Activated CD8-positive, alpha-beta memory T cell treated with anti-CD3 and anti-CD28 coated beads for 1 hour (primary cell): ENCODE measurements around the gene CLDN6.

Source experiments
- DNase-seq, 2 donors: peaks; one replicate each; pipeline ENCODE4 v3.0.0-alpha.2; 2020; ENCODE audit warnings: low read depth in 1 of 2; ENCODE audit errors: extremely low read depth in 1 of 2

CLDN6 gene

GRCh38 chr16:2974319-2975056, 43.5 kb downstream of the CLDN6 start:
- DNase-seq, result no peak

- DNase-seq, result no peak
Measured at GRCh38 chr16:2973605-2974318, 44.2 kb downstream of the CLDN6 start.

GRCh38 chr16:2973093-2973492, 44.9 kb downstream of the CLDN6 start:
- DNase-seq, result no peak

GRCh38 chr16:2971985-2972784, 45.8 kb downstream of the CLDN6 start:
- no peak for DNase-seq

- DNase-seq, result no peak
Measured at GRCh38 chr16:2971134-2971984, 46.6 kb downstream of the CLDN6 start.

GRCh38 chr16:2970563-2970962, 47.4 kb downstream of the CLDN6 start:
- no peak for DNase-seq

- peak in 1 of 2 donors; percentile 42 for DNase-seq
Measured at GRCh38 chr16:2969545-2970521, 48.1 kb downstream of the CLDN6 start.

GRCh38 chr16:2968738-2969544, 49.0 kb downstream of the CLDN6 start, which contains the start of gene PAQR4:
PAQR4 (plus strand) TSS chr16:2969348; CDS start chr16:2969675, 327 bp downstream.
- peak in 1 of 2 donors; percentile 65 for DNase-seq

GRCh38 chr16:2968368-2968737, 49.6 kb downstream of the CLDN6 start:
- no peak for DNase-seq

- no peak for DNase-seq
Measured at GRCh38 chr16:2967721-2968161, 50.2 kb downstream of the CLDN6 start.

GRCh38 chr16:2967211-2967631, 50.8 kb downstream of the CLDN6 start:
- no peak for DNase-seq

- DNase-seq, result no peak
Measured at GRCh38 chr16:2966808-2967191, 51.2 kb downstream of the CLDN6 start.

- DNase-seq, result no peak
Measured at GRCh38 chr16:2966043-2966807, 51.8 kb downstream of the CLDN6 start.
